Epithelial cell of esophagus (primary cell): ENCODE results near the gene ZAP70.
A peak's percentile ranks its signal among the peaks of the same experiment; 100 is the strongest.

Source experiments
- DNase-seq: peaks from one replicate; pipeline ENCODE4 v3.0.0; 2010; ENCODE audit warnings: low read depth
- H3K4me3 ChIP-seq: 2 replicates; pipeline ENCODE4 v1.5.1; 2011; ENCODE audit warnings: mild to moderate bottlenecking, low read length, control low read depth
- CTCF ChIP-seq: IDR thresholded peaks from 2 replicates; pipeline ENCODE4 v1.5.1; 2011; ENCODE audit warnings: low read depth, mild to moderate bottlenecking, low read length, control low read depth, inconsistent platforms; ENCODE audit not compliant: insufficient read depth; ENCODE audit errors: missing control alignments

Gene ZAP70

GRCh38 chr2:97740590-97741182 lies 27.3 kb downstream of the ZAP70 start:
- no peak overlapping the region for H3K4me3 ChIP-seq
- peak; percentile 78 for TF ChIP-seq CTCF
- peak; percentile 31 for DNase-seq

- no peak for TF ChIP-seq CTCF
- H3K4me3 ChIP-seq: no peak overlapping the region
- DNase-seq: no peak
These were observed 27.9 kb downstream of the ZAP70 start for GRCh38 chr2:97741251-97741650.

GRCh38 chr2:97741686-97742085 lies 28.3 kb downstream of the ZAP70 start:
- H3K4me3 ChIP-seq: no peak overlapping the region
- DNase-seq: no peak
- TF ChIP-seq CTCF: no peak

GRCh38 chr2:97742381-97742847 lies 29.0 kb downstream of the ZAP70 start:
- no peak for DNase-seq
- H3K4me3 ChIP-seq: no peak overlapping the region
- TF ChIP-seq CTCF: no peak

GRCh38 chr2:97743913-97744312 lies 30.5 kb downstream of the ZAP70 start:
- no peak for DNase-seq

GRCh38 chr2:97745474-97746174 lies 32.2 kb downstream of the ZAP70 start:
- no peak for TF ChIP-seq CTCF
- no peak overlapping the region for H3K4me3 ChIP-seq
- DNase-seq: no peak

More at GRCh38 chr2:97743913-97744312, 30.5 kb downstream of the ZAP70 start:
- no peak overlapping the region for H3K4me3 ChIP-seq
- no peak for TF ChIP-seq CTCF
